Measurements from ENCODE around the gene WDR74.
A peak's percentile ranks its signal among the peaks of the same experiment; 100 is the strongest.
"Not testable (repeated sequence)": the region's sequence is repeated elsewhere in the genome, so short reads cannot be mapped to it uniquely, and the experiment has no call there.

Gene WDR74

GRCh38 chr11:62859281-62859703 is 19.9 kb upstream of the WDR74 start:
- DNase-seq (ENCODE audit: low read depth), result not testable (repeated sequence)

DNA sequence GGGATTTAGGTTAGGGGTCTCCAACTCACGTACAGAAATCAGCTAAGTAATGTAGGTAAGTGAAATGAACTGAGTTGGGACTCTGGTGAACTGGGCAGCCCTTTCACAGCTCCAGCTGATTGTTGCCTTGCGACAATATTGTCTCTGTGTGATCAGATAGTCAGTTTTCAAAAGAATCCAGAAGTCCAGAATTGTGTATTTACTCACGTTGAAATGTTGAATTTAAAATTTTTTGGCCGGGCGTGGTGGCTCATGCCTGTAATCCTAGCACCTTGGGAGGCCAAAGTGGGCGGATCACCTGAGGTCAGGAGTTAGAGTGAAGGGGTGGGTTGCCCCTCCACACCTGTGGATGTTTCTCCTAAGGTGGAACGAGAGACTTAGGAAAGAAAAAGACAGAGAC is 18.8 kb upstream of the WDR74 start:
- no peak for DNase-seq (ENCODE audit: low read depth)

DNA sequence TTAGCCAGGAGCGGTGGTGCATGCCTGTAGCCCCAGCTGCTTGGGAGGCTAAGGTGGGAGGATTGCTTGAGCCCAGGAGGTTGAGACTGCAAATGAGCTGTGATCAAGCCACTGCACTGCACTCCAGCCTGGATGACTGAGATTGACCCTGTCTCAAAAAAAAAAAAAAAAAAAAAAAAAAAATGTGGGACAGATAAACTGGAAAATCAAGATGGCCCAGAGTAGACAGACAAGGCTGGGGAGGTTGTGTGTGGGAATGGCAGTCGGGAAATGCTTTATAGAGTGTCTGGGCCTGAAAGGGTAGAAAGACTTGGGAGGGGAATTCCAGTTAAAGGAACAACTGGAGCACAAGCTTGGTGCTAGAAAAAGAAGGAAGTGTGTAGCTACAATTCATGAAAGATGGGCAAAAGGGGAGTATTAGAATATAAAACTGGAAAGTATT is 18.2 kb upstream of the WDR74 start:
- DNase-seq (ENCODE audit: low read depth), result no peak

- no peak for DNase-seq (ENCODE audit: low read depth)
These were observed 17.0 kb upstream of the WDR74 start for GRCh38 chr11:62856333-62856895.

GRCh38 chr11:62855571-62856332 is 16.4 kb upstream of the WDR74 start:
- DNase-seq (ENCODE audit: low read depth), result peak; percentile 98

DNA sequence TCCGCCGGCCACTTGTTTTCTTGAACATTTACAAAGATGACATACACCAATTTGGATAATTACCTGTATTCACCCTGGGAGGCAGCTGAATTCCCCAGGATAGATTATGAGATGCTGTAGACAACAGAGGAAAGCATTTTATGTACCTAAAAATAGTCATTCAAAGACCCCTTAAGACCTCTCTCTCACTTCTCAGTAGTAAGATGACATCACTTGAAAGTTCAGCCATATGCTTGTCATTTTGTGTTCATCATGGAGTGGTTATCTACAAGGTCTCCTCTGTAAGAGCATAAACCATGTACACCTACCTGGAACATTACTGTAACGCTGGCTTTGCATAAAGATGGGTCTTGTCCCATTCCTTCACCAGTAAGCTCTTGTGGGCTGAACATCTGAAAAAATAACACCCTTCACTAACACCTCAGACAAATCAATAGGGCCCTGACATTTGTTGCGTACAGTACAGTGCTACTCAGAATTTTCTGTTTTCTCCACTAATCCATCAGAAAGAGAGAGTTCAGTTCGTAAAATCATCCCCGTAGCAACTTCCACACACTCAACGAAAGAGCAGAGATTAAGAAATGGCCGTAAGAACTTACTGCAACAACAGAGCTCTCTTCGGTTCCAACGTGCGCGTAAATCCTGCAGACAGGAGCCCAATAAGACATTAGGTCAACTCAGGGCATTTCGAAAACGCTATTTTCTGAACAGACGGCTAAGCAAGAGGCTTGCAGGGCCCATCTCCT is 15.6 kb upstream of the WDR74 start:
- no peak for DNase-seq (ENCODE audit: low read depth)

DNA sequence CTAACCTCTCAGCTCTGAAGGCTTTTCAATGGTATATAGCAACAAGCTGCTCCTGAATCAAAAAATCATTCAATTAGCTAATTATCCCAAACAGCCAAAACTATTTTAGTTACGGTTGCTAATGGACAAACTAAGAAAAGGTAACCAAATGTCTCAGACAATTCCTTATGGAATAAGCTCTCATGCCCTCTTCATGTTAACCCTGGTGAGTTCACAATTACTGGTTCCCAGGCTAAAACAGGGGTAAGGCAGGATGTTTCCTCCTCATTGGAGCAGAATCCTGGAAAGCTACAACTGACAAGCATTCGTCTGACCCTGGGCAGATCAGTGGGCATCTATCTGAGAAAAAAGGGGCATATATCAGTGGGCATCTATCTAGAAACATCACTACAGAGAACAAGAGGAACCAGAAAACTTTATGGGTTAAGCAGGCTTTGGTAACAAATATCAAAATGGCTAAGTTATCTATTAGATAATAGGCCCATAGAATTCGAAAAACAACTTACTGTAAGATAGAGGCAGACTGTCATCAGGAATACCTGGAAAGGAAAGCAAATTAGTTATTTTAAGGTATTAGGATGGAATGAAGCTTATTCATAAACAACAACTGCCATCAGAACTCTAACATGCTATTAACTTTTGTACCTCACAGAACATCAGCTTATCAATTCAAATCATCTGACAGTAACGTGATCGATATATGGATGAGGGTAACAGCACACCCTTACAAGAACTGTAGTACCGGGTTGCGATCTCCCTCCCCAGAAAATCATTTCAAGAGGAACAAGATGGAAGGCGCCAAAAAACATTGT is 14.8 kb upstream of the WDR74 start:
- DNase-seq (ENCODE audit: low read depth), result no peak

- no peak for DNase-seq (ENCODE audit: low read depth)
These were observed 14.0 kb upstream of the WDR74 start for GRCh38 chr11:62853279-62853965.

DNA sequence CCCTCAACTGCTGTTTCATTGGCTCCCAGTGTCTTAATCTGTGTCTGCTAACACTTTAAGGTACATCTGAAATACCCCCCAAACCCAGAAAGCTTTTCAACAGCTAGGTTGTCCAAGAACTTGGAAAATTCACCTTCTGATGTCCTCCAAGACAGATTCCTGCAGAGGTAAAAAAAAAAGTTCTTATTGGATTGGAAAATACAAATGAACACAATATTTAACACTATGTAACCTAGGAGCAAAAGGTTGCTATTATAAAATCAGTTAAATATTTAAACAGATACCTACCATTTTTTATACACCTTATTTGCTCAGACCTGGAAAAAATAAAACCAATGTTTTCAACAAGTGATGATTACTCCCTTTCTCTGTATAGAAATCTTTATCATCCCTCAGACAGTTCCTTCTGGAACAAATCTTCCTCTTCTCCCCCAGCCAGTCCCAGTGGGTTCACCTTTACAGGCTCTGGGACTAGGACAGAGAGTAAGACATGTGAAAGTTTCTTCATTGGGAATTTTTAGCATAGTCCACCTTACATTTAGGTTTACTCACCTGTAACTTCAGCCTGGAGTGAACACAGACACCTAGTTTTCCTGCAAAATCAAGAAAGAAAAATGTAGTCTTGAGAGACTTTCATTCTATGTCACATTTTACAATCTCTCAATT is 13.3 kb upstream of the WDR74 start:
- DNase-seq (ENCODE audit: low read depth), result no peak

GRCh38 chr11:62851807-62852522 is 12.6 kb upstream of the WDR74 start:
- DNase-seq (ENCODE audit: low read depth), result no peak

- no peak for DNase-seq (ENCODE audit: low read depth)
These were observed 11.8 kb upstream of the WDR74 start for GRCh38 chr11:62850911-62851806.

DNA sequence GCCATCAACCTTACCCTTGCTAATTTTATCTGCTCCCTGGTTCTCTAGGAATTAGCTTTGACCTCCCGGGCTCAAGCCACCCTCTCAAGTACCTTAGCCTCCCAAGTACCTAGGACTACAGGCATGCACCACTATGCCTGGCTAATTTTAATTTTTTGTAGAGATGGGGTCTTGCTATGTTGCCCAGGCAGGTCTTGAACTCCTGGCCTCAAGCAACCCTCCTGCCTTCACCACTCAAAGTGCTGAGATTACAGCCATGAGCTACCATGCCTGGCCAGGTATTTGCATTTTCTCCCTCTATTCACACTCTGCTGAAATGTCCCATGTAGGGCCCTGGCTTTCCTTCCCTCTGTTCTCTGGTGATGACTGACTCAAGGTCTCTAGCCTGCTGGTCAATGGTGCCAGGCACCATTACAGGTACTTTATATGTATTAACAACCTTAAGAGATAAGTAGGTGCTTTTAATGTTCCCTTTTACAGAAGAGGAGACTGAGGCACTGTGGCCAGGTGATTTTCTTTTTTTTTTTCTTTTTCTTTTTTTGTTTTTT is 8.5 kb upstream of the WDR74 start:
- no peak for DNase-seq (ENCODE audit: low read depth)

- no peak for DNase-seq (ENCODE audit: low read depth)
These were observed 6.8 kb upstream of the WDR74 start for GRCh38 chr11:62846177-62846576.

DNA sequence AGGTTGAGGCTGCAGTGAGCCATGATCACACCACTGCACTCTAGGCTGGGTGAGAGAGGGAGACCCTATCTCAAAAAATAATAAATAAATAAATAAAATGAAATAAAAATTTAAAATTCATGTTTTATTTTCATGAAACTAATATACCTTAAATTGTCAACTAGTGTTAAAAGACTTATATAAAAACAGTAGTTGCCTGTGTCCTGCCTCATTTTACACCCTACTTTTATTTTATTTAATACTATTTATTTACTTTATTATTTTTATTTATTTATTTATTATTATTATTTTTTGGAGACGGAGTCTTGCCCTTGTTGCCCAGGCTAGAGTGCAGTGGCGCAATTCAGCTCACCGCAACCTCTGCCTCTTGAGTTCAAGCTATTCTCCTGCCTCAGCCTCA is 4.8 kb upstream of the WDR74 start:
- no peak for DNase-seq (ENCODE audit: low read depth)

DNA sequence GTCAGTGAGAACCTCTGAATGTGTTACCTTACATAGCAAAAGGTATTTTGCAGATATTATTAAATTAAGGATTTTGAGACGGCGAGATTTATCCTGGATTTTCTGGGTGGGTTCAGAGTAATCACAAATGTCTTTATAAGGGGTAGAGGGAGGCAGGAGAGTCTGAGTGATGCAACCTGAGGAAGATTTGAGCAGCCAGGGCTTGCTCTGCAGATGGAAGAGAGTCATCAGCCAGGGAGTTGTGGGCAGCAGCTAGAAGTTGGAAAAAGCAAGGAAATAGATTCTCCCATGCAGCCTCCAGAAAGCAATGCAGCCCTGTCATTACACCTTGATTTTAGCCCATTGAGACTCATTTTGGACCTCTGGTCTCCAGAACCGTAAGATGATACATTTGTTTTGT is 4.1 kb upstream of the WDR74 start:
- DNase-seq (ENCODE audit: low read depth), result no peak

- not testable (repeated sequence) for DNase-seq (ENCODE audit: low read depth)
These were observed 3.5 kb upstream of the WDR74 start for GRCh38 chr11:62842891-62843290.

DNA sequence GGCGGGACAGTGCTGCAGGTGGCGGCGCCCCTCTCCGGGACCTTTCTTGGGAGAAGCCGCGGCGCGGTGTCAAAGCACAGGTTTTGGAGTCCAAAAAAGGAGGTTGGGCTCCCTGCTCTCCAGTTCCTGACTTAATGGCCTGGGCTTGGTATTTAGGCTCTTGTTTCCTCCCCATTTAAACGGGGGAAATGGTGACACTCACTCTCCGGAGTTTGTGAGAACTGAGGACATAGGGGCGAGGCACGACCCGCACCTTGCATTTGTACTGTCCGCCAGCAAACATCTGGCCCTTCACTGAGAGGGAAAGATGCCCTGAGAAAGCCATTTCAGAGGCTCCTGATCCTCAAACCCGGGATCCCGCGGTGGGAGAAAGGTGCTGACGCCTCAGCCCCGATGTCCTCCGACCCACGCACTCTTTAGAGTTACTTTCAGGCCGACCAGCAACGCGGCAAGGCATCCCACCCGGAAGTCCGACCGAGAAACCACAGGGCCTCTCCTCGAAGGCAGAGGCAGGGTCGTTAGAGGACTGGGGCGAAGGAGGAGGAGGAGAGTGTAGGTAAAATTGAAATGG is 2.9 kb upstream of the WDR74 start:
- no peak for DNase-seq (ENCODE audit: low read depth)

DNA sequence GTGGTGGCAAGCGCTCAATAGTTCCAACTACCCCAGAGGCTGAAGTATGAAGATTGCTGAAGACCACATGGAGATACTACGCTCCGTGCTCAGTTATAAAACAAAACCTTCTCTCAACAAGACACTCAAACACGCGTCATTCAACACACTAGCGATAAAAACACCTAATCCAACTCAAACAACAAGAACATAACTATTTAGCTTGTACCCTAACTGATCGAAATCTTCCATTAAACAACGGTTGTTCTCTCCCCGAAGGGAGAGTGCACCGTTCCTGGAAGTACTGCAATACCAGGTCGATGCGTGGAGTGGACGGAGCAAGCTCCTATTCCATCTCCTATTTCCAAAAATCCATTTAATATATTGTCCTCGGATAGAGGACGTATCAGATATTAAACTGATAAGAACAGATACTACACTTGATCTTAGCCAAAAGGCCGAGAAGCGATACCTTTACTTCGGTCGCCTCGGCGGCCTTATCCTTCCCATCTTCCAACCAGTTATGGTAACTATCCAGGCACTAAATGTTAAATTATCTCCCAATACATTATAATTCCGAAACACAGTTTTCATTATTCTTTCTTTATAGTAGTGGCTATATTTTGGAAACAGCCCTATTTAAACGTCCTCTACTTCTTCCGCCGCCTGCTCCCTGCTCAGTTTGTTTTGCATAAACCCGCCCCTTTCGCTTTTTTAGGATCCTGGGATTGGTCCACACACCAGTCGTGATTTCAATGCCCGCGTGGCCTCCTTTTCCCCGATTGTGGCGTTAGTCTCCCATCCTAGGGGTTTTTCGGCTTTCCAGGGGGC is 2.2 kb upstream of the WDR74 start:
- DNase-seq (ENCODE audit: low read depth), result peak; percentile 66
